Testis (tissue), 3 donors: ENCODE data around the gene ANKK1. TPM values are rescaled to one million over a fixed set of nuclear protein-coding genes. Genes with fewer than 3 reads are reported as not detected.

Experiments used
- DNase-seq: peaks from one replicate; pipeline ENCODE4 v3.0.0-alpha.2; 2019
- H3K27ac ChIP-seq, 2 donors: fragments of 200-600 bp; sonication (generic); one replicate each; pipeline ENCODE4 v1.5.1; 2019
- H3K27me3 ChIP-seq: fragments of 200-600 bp; sonication (generic); one replicate; pipeline ENCODE4 v1.5.1; 2019
- H3K36me3 ChIP-seq: fragments of 200-600 bp; sonication (generic); one replicate; pipeline ENCODE4 v1.5.1; 2017; ENCODE audit warnings: low read depth; ENCODE audit errors: missing control alignments
- H3K4me1 ChIP-seq: fragments of 200-600 bp; sonication (generic); one replicate; pipeline ENCODE4 v1.5.1; 2019
- H3K4me3 ChIP-seq, 2 donors: fragments of 200-600 bp; sonication (generic); one replicate each; pipeline ENCODE4 v1.5.1; 2017 to 2019
- H3K9me3 ChIP-seq: fragments of 200-600 bp; sonication (generic); one replicate; pipeline ENCODE4 v1.5.1; 2017
- POLR2A ChIP-seq: fragments of 450-650 bp; IDR thresholded peaks from one replicate; pipeline ENCODE4 v1.6.1; 2017; ENCODE audit warnings: antibody characterized with exemption, mild to moderate bottlenecking, moderate library complexity
- WGBS, 2 donors: methylation state at CpG; one replicate each; pipeline ENCODE4 v1.1.5; 2018; 5-methylcytosine and 5-hydroxymethylcytosine counted together
- intact Hi-C: fragments of 100-400 bp; cut with DNase I; formaldehyde crosslinking; loops from one replicate; pipeline ENCODE4 v1.15.1; 2023; ENCODE audit warnings: low total_unique reads
- polyA plus RNA-seq: library from polyadenylated mRNA; stranded (reverse); fragments of 350-450 nt; fragmentation: Illumina TruSeq; extraction: RNeasy Lipid Tissue Mini Kit (QIAGEN cat#74804); gene quantifications from one replicate; pipeline ENCODE4 v1.2.3, GENCODE V29; 2014; ENCODE audit warnings: low read depth, low replicate concordance; ENCODE audit not compliant: insufficient read depth
- total RNA-seq, 2 donors: library from RNA; depleted of rRNA; stranded (reverse); fragments of >200 nt; gene quantifications; one replicate each; pipeline ENCODE4 v1.2.3, GENCODE V29; 2016
- TF ChIP-seq, protein P1 (sequence below), 3 experiments: fragments of 450-650 bp in 2 of 3; fragments of 200-600 bp in 1 of 3; sonication (generic) in 1 of 3; IDR thresholded peaks; one replicate each; pipeline ENCODE4 v1.5.1; 2016 to 2019; ENCODE audit warnings: antibody characterized with exemption in 3 of 3, mild to moderate bottlenecking in 2 of 3, moderate library complexity in 1 of 3

The ANKK1 gene
- total and polyA plus RNA-seq, 3 donors from 2014 or later, result 2.1 to 2.5 (median 2.2) TPM

- Histone ChIP-seq H3K36me3 (no peaks in the 10 kb centered on the region), H3K9me3 (no peaks in the 10 kb centered on the region), H3K4me1 (no peaks in the 10 kb centered on the region), H3K4me3 (no peak overlapping the region), H3K27me3 (no peaks in the 10 kb centered on the region), H3K27ac (no peak overlapping the region)
- TF ChIP-seq, protein P1, sequence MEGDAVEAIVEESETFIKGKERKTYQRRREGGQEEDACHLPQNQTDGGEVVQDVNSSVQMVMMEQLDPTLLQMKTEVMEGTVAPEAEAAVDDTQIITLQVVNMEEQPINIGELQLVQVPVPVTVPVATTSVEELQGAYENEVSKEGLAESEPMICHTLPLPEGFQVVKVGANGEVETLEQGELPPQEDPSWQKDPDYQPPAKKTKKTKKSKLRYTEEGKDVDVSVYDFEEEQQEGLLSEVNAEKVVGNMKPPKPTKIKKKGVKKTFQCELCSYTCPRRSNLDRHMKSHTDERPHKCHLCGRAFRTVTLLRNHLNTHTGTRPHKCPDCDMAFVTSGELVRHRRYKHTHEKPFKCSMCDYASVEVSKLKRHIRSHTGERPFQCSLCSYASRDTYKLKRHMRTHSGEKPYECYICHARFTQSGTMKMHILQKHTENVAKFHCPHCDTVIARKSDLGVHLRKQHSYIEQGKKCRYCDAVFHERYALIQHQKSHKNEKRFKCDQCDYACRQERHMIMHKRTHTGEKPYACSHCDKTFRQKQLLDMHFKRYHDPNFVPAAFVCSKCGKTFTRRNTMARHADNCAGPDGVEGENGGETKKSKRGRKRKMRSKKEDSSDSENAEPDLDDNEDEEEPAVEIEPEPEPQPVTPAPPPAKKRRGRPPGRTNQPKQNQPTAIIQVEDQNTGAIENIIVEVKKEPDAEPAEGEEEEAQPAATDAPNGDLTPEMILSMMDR (IDR thresholded peaks at IDR 0.05), result no peak
- TF ChIP-seq POLR2A, result no peak
- WGBS, 2 donors, result 74 to 94% methylated on average over 8 of the region's 8 CpGs
- intact Hi-C loops, result no loop called here
- no peak for DNase-seq
These were observed 41.6 kb upstream of the ANKK1 start for GRCh38 chr11:113345978-113346377.

DNA sequence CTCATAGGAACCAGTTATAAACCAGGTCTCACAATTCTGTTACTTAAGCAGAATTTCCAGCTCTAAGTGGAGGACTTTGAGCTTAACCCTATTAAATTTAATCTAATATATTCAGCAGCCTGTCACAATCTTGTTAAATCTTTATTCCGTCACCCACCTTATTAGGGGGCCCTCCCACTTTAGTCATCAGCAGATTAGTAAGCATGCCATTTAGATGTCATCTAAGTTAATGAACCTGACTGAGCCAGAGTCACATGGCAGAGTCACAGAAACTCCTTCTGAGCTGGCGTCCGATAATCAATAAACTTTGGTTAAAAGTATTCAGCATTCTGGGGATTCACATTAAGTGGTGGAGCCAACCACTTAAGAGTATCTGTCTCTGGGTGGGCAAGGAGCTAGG lies 38.1 kb upstream of the ANKK1 start:
- H3K9me3 ChIP-seq, result no peaks in the 10 kb centered on the region
- 92 to 100% methylated on average over 3 of the region's 3 CpGs for WGBS, 2 donors
- H3K4me3 ChIP-seq, result no peak overlapping the region
- intact Hi-C loops, result no loop called here
- DNase-seq, result no peak
- H3K36me3 ChIP-seq, result no peaks in the 10 kb centered on the region
- no peaks in the 10 kb centered on the region for H3K27me3 ChIP-seq
- TF ChIP-seq, protein P1 (IDR thresholded peaks at IDR 0.05), result no peak
- no peak for TF ChIP-seq POLR2A
- no peak overlapping the region for H3K27ac ChIP-seq
- no peaks in the 10 kb centered on the region for H3K4me1 ChIP-seq

- no peaks in the 10 kb centered on the region for H3K9me3 ChIP-seq
- H3K4me3 ChIP-seq, result no peak overlapping the region
- no peaks in the 10 kb centered on the region for H3K4me1 ChIP-seq
- no peak overlapping the region for H3K27ac ChIP-seq
- intact Hi-C loops, result no loop called here
- H3K27me3 ChIP-seq, result no peaks in the 10 kb centered on the region
- no peak for DNase-seq
- 88 to 92% methylated on average over 11 of the region's 11 CpGs for WGBS, 2 donors
- TF ChIP-seq, protein P1 (IDR thresholded peaks at IDR 0.05), result no peak
- TF ChIP-seq POLR2A, result no peak
- H3K36me3 ChIP-seq, result no peaks in the 10 kb centered on the region
These were observed 37.1 kb upstream of the ANKK1 start for GRCh38 chr11:113350336-113351067.

DNA sequence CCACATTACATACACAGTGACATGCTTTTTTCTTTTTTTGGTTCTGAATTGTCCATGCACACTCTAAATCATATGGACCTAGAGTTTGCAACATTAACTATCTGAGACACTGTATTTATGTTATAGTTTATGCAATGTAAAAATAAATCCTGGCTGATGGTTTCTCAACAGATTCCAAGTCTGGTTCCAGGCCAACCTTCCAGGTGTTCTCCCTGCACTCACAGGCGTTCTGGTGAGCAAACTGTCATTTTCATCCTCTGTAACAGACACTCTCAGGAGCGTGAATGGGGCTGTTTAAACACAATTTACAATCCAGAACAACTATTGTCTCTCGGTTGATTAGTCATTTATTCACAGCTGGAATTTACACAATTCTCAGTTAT lies 36.5 kb upstream of the ANKK1 start:
- Histone ChIP-seq H3K4me1 (no peaks in the 10 kb centered on the region), H3K9me3 (no peaks in the 10 kb centered on the region), H3K27ac (no peak overlapping the region), H3K4me3 (no peak overlapping the region), H3K27me3 (no peaks in the 10 kb centered on the region), H3K36me3 (no peaks in the 10 kb centered on the region)
- DNase-seq, result no peak
- intact Hi-C loops, result no loop called here
- TF ChIP-seq, protein P1 (IDR thresholded peaks at IDR 0.05), result no peak
- 86 to 89% methylated on average over 3 of the region's 3 CpGs for WGBS, 2 donors

DNA sequence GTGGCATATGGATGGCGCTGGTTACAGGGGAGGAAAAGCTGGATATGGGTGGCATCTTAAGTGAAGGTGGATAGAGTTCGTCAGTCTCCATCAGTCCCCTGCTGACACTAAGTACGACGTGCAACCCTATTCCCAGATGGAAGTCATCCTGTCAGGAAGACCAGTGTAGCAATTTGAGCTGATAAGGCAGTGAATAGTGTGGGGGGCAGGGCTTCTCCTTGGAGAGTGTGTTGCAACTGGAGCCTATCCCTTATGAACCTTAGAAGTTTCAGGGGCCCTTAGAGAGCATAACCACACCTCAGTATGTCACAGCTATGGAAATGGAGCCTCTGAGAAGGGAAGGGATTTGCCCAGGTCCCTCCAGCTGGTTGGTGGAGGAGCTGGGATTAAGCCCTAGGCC lies 36.1 kb upstream of the ANKK1 start:
- 72 to 86% methylated on average over 4 of the region's 4 CpGs for WGBS, 2 donors
- Histone ChIP-seq H3K27me3 (no peaks in the 10 kb centered on the region), H3K4me3 (no peak overlapping the region), H3K4me1 (no peaks in the 10 kb centered on the region), H3K9me3 (no peaks in the 10 kb centered on the region), H3K36me3 (no peaks in the 10 kb centered on the region), H3K27ac (no peak overlapping the region)
- TF ChIP-seq, protein P1 (IDR thresholded peaks at IDR 0.05), result no peak
- TF ChIP-seq POLR2A, result no peak
- intact Hi-C loops, result no loop called here
- DNase-seq, result no peak
